GM21381 (cell line): ENCODE results near the gene ATP13A5.

Source experiments
- ATAC-seq: cut with Tn5 transposase; IDR thresholded peaks from one replicate; pipeline ENCODE4 v1.9.1; 2021; ENCODE audit warnings: mild to moderate bottlenecking, moderate library complexity; ENCODE audit not compliant: unreplicated experiment

The ATP13A5 gene

GRCh38 chr3:193270451-193270850, 108.1 kb downstream of the ATP13A5 start:
- no peak for ATAC-seq

GRCh38 chr3:193269343-193270028, 109.1 kb downstream of the ATP13A5 start:
- no peak for ATAC-seq

GRCh38 chr3:193262707-193263106, 115.8 kb downstream of the ATP13A5 start:
- ATAC-seq: no peak

- no peak for ATAC-seq
These were observed 116.6 kb downstream of the ATP13A5 start for GRCh38 chr3:193261970-193262369.

GRCh38 chr3:193253986-193254660, 124.4 kb downstream of the ATP13A5 start:
- ATAC-seq: no peak

GRCh38 chr3:193250492-193250891, 128.1 kb downstream of the ATP13A5 start:
- no peak for ATAC-seq

- ATAC-seq: no peak
These were observed 129.6 kb downstream of the ATP13A5 start for GRCh38 chr3:193248848-193249468.

GRCh38 chr3:193243571-193243970, 135.0 kb downstream of the ATP13A5 start:
- no peak for ATAC-seq

- ATAC-seq: no peak
These were observed 136.8 kb downstream of the ATP13A5 start for GRCh38 chr3:193241716-193242115.

- ATAC-seq: peak; percentile 67
These were observed 137.5 kb downstream of the ATP13A5 start, which contains the start of gene PLAAT1 for GRCh38 chr3:193240850-193241706. TSS of gene PLAAT1 (plus strand) at chr3:193241222. CDS start at chr3:193255651, 14,429 bp downstream.

GRCh38 chr3:193240436-193240849, 138.1 kb downstream of the ATP13A5 start:
- ATAC-seq: no peak

GRCh38 chr3:193237030-193237429, 141.5 kb downstream of the ATP13A5 start:
- ATAC-seq: no peak

GRCh38 chr3:193236599-193236998, 142.0 kb downstream of the ATP13A5 start:
- ATAC-seq: no peak

GRCh38 chr3:193231201-193231600, 147.4 kb downstream of the ATP13A5 start:
- ATAC-seq: no peak

- ATAC-seq: no peak
These were observed 147.9 kb downstream of the ATP13A5 start for GRCh38 chr3:193230610-193231009.

GRCh38 chr3:193229851-193230420, 148.6 kb downstream of the ATP13A5 start:
- ATAC-seq: no peak

- ATAC-seq: no peak
These were observed 150.3 kb downstream of the ATP13A5 start for GRCh38 chr3:193228206-193228605.

GRCh38 chr3:193225302-193226125, 153.0 kb downstream of the ATP13A5 start:
- ATAC-seq: no peak
